A549 treated with GW870086 at 1 μM for 4 hours (cell line): Measurements from ENCODE around the gene CD2AP. TPM values are rescaled to one million over a fixed set of nuclear protein-coding genes. Genes with fewer than 3 reads are reported as not detected.

Experiments
- total RNA-seq: library from RNA; stranded (reverse); fragments of 200-300 nt; extraction: Qiagen RNA extraction; gene quantifications from 5 replicates; pipeline ENCODE4 v1.2.3, GENCODE V29; 2022; ENCODE audit warnings: low read depth

CD2AP gene
- 9.2 to 17.0 TPM (median 14.6 TPM) in 5 replicates for total RNA-seq

GRCh38 chr6:47477497-47478232, at the start of gene CD2AP:
Gene CD2AP, plus strand, starts transcription at chr6:47477789. Its CDS starts 456 bp downstream, at chr6:47478245.

Other genes with a start within 250 kb of the CD2AP start
- gene TNFRSF21, start 167.9 kb upstream of the CD2AP start, total RNA-seq = 17.1 to 19.9 TPM (median 19.0 TPM) in 5 replicates
- 11.1 to 13.6 TPM (median 12.7 TPM) in 5 replicates for gene ADGRF4, start 220.8 kb downstream of the CD2AP start, total RNA-seq